GM13977 (cell line): ENCODE data around the gene UBTD2.
"Not testable (repeated sequence)": the region's sequence is repeated elsewhere in the genome, so short reads cannot be mapped to it uniquely, and the experiment has no call there.

Experiments
- DNase-seq: peaks from one replicate; pipeline ENCODE4 v3.0.0; 2012; ENCODE audit warnings: low spot score
- in situ Hi-C: fragments of 300-500 bp; cut with MboI; formaldehyde crosslinking; loops from one replicate; pipeline ENCODE4 v1.12.0; 2022; ENCODE audit warnings: low sequenced_read_pairs, low pct_unique_long_range_greater_than_20kb, mixed read lengths, inconsistent platforms; ENCODE audit not compliant: unreplicated experiment
- TF ChIP-seq, protein P1 (sequence below): IDR thresholded peaks from 2 replicates; pipeline ENCODE4 v1.5.1; 2012; ENCODE audit warnings: mild to moderate bottlenecking, control low read depth; ENCODE audit not compliant: insufficient read depth; ENCODE audit errors: extremely low read depth, missing control alignments

Gene UBTD2

DNA sequence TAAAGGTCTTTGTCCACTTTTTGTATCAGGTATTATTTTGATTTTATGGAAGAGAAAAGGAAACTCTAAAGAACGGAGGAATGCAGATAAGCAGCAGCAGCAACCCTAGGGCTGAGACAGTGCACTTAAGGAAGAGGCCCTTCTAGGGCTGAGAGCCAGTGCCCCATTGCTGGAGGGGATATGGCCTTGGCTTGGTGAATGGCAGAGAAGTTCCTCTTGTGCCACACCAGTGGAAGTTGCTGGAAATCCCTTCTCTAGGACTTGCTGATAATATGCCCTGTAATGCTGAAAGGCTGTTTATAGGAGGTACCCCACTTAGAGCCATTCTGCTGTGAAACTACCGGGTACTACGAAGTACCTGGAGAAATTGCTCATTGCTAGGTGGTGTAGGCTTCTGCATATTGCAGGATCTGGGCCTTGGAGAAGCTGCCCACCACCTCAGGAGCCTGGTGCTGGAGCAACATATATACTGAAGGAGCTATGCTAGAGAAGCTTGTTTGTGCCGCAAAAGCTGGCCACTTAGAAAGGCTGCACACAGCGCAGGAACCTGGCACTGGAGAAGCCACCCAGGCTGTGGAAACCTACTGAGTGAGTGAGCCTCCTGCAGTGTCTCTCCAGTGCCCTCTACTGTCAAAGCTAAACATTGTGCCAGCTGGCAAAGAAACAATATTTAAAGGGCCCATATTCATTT lies 9.6 kb upstream of the UBTD2 start:
- TF ChIP-seq, protein P1, sequence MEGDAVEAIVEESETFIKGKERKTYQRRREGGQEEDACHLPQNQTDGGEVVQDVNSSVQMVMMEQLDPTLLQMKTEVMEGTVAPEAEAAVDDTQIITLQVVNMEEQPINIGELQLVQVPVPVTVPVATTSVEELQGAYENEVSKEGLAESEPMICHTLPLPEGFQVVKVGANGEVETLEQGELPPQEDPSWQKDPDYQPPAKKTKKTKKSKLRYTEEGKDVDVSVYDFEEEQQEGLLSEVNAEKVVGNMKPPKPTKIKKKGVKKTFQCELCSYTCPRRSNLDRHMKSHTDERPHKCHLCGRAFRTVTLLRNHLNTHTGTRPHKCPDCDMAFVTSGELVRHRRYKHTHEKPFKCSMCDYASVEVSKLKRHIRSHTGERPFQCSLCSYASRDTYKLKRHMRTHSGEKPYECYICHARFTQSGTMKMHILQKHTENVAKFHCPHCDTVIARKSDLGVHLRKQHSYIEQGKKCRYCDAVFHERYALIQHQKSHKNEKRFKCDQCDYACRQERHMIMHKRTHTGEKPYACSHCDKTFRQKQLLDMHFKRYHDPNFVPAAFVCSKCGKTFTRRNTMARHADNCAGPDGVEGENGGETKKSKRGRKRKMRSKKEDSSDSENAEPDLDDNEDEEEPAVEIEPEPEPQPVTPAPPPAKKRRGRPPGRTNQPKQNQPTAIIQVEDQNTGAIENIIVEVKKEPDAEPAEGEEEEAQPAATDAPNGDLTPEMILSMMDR: peak; percentile 86
- in situ Hi-C loops: loop anchor here (10.0 kb wide), 1 partner anchor 188 kb away; no protein-coding TSS in a partner anchor
- peak; percentile 67 for DNase-seq

DNA sequence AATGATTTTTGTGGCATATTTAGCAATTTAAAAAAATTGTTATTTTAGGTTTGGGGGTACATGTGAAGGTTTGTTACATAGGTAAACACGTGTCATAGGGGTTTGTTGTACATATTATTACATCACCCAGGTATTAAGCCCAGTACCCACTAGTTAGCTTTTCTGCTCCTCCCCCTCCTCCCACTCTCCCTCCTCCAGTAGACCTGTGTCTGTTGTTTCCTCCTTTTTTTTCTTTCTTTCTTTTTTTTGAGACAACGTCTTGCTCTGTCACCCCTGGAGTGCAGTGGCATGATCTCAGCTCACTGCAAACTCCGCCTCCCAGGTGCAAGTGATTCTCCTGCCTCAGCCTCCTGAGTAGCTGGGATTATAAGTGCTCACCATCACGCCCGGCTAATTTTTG lies 8.3 kb upstream of the UBTD2 start:
- not testable (repeated sequence) for DNase-seq
- in situ Hi-C loops: loop anchor here (10.0 kb wide), 1 partner anchor 187 kb away; no protein-coding TSS in a partner anchor

GRCh38 chr5:172288465-172288864 lies 4.9 kb upstream of the UBTD2 start:
- in situ Hi-C loops: no loop called here
- no peak for DNase-seq
- TF ChIP-seq, protein P1: no peak

- DNase-seq, in situ Hi-C loops: not testable (repeated sequence)
These were observed 3.6 kb upstream of the UBTD2 start for GRCh38 chr5:172287140-172287539.

DNA sequence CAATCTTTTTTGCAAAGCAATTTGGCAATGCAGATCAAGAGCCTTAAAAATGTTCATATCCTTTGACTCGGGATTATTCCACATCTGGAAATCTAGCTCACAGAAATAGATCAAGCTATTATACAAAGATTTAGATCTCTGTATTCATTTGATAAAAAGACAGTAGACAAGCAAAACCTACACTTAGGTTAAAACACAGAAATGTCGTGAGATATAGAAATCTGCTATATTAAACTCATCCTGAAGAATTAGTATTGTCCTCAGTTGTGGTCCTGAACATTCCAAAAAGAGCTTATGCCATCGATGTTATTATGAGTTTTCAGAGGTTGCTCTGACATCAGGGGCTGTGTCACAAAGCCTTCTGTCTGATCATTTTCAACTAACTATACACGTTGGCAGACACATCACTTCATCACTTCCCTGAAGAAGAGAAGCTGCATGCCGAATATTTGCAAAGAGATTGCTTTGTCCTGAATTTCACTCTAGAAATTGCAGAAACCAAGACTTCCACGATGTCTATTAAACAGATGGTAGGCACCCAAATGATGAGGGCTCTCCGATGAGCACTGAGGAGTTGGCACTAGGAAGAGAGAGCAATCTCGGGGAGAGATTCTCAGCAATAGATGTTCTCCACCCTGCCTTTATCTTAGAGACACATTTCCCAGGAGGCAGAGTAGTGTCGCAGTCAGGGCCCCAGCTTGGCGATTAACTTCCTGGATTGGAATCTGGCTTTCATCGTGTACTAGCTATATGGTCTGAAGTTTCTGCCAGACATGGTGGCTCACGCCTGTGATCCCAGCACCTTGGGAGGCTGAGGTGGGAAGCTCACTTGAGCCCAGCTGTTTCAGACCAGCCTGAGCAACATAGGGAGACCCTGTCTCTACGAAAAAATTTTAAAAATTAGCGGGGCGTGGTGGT lies 1.9 kb upstream of the UBTD2 start:
- TF ChIP-seq, protein P1: no peak
- no peak for DNase-seq
- in situ Hi-C loops: no loop called here

DNA sequence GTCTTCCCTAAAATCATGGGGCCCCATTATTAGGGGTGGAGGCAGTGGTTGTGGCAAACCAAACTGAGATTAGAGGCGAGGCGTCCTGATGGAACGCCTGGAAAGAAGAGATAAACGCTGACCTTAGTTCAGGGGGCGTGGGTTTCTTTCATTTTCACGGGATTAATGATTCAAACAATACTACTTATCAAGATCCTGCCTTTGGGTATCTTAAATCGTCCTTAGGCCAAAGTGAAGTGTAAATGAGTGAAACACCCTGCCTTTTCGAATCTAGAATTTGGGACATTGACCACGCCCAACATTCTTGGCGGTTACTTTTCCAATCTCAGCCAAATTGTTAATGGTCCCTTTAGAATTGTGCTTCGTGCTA lies 1.0 kb upstream of the UBTD2 start:
- TF ChIP-seq, protein P1: no peak
- DNase-seq: no peak
- in situ Hi-C loops: no loop called here

- TF ChIP-seq, protein P1: no peak
- peak; percentile 98 for DNase-seq
- in situ Hi-C loops: no loop called here
These were observed 472 bp upstream of the UBTD2 start for GRCh38 chr5:172283862-172284610.
